Left ventricle myocardium inferior (tissue), 1 donor: ENCODE data around the gene CENPA. TPM values are rescaled to one million over a fixed set of nuclear protein-coding genes. Genes with fewer than 3 reads are reported as not detected.

ENCODE experiments used
- DNase-seq: peaks from one replicate; pipeline ENCODE4 v3.0.0-alpha.2; 2020
- H3K27ac ChIP-seq: fragments of 200-600 bp; replicated peaks from 2 replicates; pipeline ENCODE4 v1.8.0; 2021
- H3K27me3 ChIP-seq: fragments of 200-600 bp; 2 replicates; pipeline ENCODE4 v1.8.0; 2021; ENCODE audit warnings: low read depth
- H3K36me3 ChIP-seq: fragments of 200-600 bp; 2 replicates; pipeline ENCODE4 v1.8.0; 2021
- H3K4me1 ChIP-seq: fragments of 200-600 bp; 2 replicates; pipeline ENCODE4 v1.8.0; 2021
- H3K4me3 ChIP-seq: fragments of 200-600 bp; 2 replicates; pipeline ENCODE4 v1.8.0; 2021; ENCODE audit warnings: mild to moderate bottlenecking, moderate library complexity
- H3K9me3 ChIP-seq: fragments of 200-600 bp; replicated peaks from 2 replicates; pipeline ENCODE4 v1.8.0; 2021
- CTCF ChIP-seq: fragments of 200-600 bp; IDR thresholded peaks from 2 replicates; pipeline ENCODE4 v1.8.0; 2021; ENCODE audit warnings: antibody characterized with exemption, mild to moderate bottlenecking, borderline replicate concordance
- intact Hi-C: fragments of 100-400 bp; cut with micrococcal nuclease; formaldehyde crosslinking; loops from one replicate; pipeline ENCODE4 v1.11.0; 2022
- long read RNA-seq: library from polyadenylated mRNA; unstranded; transcript quantifications from one replicate; pipeline ENCODE4 v2.0.0, GENCODE V29; 2021
- total RNA-seq: library from RNA; stranded (reverse); fragmentation: NEBNext Ultra II Directional; extraction: Animal tissue kit (Norgen Biotek cat#: 25700); gene quantifications from one replicate; pipeline ENCODE4 v1.2.1, GENCODE V29; 2021
- donor health status: DM: no; HTN: yes; CAD: no; lungs with severe emphysema.

Gene CENPA
- total RNA-seq = 2.5 TPM
- long read RNA-seq, partial matches to known transcripts = 0 of 2 reads
- long read RNA-seq, other reads (novel, unspliced or antisense) = 2 of 2 reads

GRCh38 chr2:26785431-26786206 lies at the start of gene CENPA:
TSS of gene CENPA (plus strand) at chr2:26786056. CDS start at chr2:26786197, 141 bp downstream.
- H3K27me3 ChIP-seq = peaks cover 5% of the 10 kb centered on the region
- H3K4me1 ChIP-seq = peaks cover 10% of the 10 kb centered on the region
- peak; percentile 61 for TF ChIP-seq CTCF
- peaks cover 13% of the 10 kb centered on the region for H3K36me3 ChIP-seq
- H3K27ac ChIP-seq = peak within 1 kb of the TSS; percentile 52
- peak; percentile 97 for DNase-seq
- peaks cover under 1% of the 10 kb centered on the region for H3K9me3 ChIP-seq
- H3K4me3 ChIP-seq = peak within 1 kb of the TSS; percentile 85
- intact Hi-C loops = no loop called here

- Histone ChIP-seq H3K27me3 (no peaks in the 10 kb centered on the region), H3K4me3 (no peak overlapping the region), H3K9me3 (no peaks in the 10 kb centered on the region), H3K4me1 (peaks cover 14% of the 10 kb centered on the region), H3K36me3 (no peaks in the 10 kb centered on the region), H3K27ac (no peak overlapping the region)
- intact Hi-C loops = no loop called here
- no peak for DNase-seq
- TF ChIP-seq CTCF = no peak
Measured at GRCh38 chr2:26737221-26737620, 48.6 kb upstream of the CENPA start.

GRCh38 chr2:26738481-26738880 lies 47.4 kb upstream of the CENPA start:
- no peak for TF ChIP-seq CTCF
- Histone ChIP-seq H3K4me3 (no peak overlapping the region), H3K27ac (no peak overlapping the region), H3K36me3 (no peaks in the 10 kb centered on the region), H3K4me1 (peaks cover 14% of the 10 kb centered on the region), H3K9me3 (no peaks in the 10 kb centered on the region), H3K27me3 (no peaks in the 10 kb centered on the region)
- DNase-seq = no peak
- intact Hi-C loops = no loop called here

- no peak for DNase-seq
- Histone ChIP-seq H3K27ac (no peak overlapping the region), H3K9me3 (no peaks in the 10 kb centered on the region), H3K4me1 (peaks cover 14% of the 10 kb centered on the region), H3K36me3 (no peaks in the 10 kb centered on the region), H3K27me3 (no peaks in the 10 kb centered on the region), H3K4me3 (no peak overlapping the region)
- no peak for TF ChIP-seq CTCF
- intact Hi-C loops = no loop called here
Measured at GRCh38 chr2:26739514-26739913, 46.3 kb upstream of the CENPA start.

GRCh38 chr2:26740346-26740745 lies 45.5 kb upstream of the CENPA start:
- intact Hi-C loops = no loop called here

More at GRCh38 chr2:26740346-26740745, 45.5 kb upstream of the CENPA start:
- no peak overlapping the region for H3K4me3 ChIP-seq
- H3K27ac ChIP-seq = no peak overlapping the region
- peaks cover 12% of the 10 kb centered on the region for H3K4me1 ChIP-seq
- no peak for TF ChIP-seq CTCF
- H3K9me3 ChIP-seq = no peaks in the 10 kb centered on the region
- no peaks in the 10 kb centered on the region for H3K36me3 ChIP-seq
- DNase-seq = no peak
- H3K27me3 ChIP-seq = no peaks in the 10 kb centered on the region
